ENCODE measurements around the gene BAZ1A. TPM values are rescaled to one million over a fixed set of nuclear protein-coding genes. Genes with fewer than 3 reads are reported as not detected.

BAZ1A gene
- total and polyA plus RNA-seq, 2 of the 8 experiments (the other 6 are each of a cell fraction or from before 2014, with no cell fraction given): 8.0 to 23.1 TPM

DNA sequence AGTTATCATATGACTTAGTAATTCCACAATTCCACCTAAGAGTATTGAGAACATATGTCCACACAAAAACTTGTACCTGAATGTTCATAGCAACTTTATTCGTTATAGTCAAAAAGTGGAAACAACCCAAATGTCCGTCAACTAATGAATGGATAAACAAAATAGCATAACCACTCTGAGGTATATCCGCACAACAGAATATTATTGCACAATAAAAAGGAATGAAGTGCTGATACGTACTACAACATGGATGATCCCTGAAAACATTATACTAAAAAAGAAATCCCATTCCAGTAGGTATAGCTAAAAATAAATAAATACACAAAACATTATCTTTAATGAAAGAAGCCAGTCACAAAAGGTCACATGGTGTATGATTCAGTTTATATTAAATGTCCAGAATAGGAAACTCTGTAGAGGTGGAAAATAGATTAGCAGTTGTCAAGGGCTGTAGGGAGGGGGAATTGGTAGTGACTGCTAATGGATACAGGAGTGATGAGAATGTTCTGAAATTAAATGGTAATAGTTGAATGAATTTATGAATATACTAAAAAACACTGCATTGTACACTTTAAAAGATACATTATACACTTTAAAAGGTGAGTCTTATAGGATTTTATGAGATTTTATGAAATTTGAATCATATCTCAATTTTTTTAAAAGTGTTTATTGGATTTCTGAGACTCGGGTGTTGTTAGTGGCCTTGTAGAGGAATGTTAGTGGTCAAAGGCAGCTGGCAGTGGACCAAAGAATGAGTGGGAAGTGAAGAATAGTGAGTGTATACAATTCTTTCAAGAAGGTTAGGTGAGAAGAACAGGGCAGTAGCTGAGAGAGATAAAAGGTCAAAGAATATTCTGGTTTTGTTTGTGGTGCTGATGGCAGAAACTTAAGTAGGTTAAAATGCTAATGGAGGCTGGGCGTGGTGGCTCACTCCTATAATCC, 36.3 kb upstream of the BAZ1A start:
- H3K4me1 ChIP-seq (replicated peaks in 1 of 4; ENCODE audit: control insufficient read depth in 3 of 4, insufficient read depth in 4 of 4, low read length in 3 of 4): no peaks in the 10 kb centered on the region
- H3K4me3 ChIP-seq (ENCODE audit: extremely low read depth in 1 of 4, insufficient read depth in 2 of 4, low read depth in 3 of 4, low read length in 4 of 4): no peak overlapping the region
- no peak for DNase-seq (ENCODE audit: low read depth in 1 of 2, low spot score in 2 of 2)
- WGBS, 2 experiments (ENCODE audit: extremely low coverage in 1 of 2, insufficient coverage in 1 of 2, insufficient read length in 1 of 2, insufficient replicate concordance in 2 of 2, low coverage in 1 of 2, low lambda C conversion rate in 2 of 2, missing lambda C conversion rate in 1 of 2): 88% methylated on average over 6 of the region's 6 CpGs; no CpG with 5 or more reads in 1 of the 2 experiments
- H2BK12ac ChIP-seq (ENCODE audit: low read depth, low read length): no peak overlapping the region
- no peak overlapping the region for H2AFZ ChIP-seq (ENCODE audit: low read length)
- H3K27ac ChIP-seq (ENCODE audit: low read depth, low read length): no peak overlapping the region
- no peak overlapping the region for H3K9ac ChIP-seq (replicated peaks in 1 of 4; ENCODE audit: extremely low read depth in 1 of 4, low read depth in 3 of 4, low read length in 3 of 4)
- H2BK15ac ChIP-seq (ENCODE audit: low read length): no peak overlapping the region
- no peaks in the 10 kb centered on the region for H3K79me2 ChIP-seq (ENCODE audit: control insufficient read depth in 1 of 2, insufficient read depth in 2 of 2, low read length in 2 of 2)
- FAIRE-seq: no peak
- CTCF ChIA-PET (ENCODE audit: partially characterized antibody): interaction anchor here (0.5 to 1.4 kb wide), 5 partner anchors 37 to 239 kb away, joined by 3 to 5 read pairs (median 3); no protein-coding TSS in a partner anchor
- no peaks in the 10 kb centered on the region for H3K23me2 ChIP-seq (ENCODE audit: low read depth, low read length)
- no peaks in the 10 kb centered on the region for H3K27me3 ChIP-seq (replicated peaks in 1 of 4; ENCODE audit: control insufficient read depth in 3 of 4, extremely low read depth in 1 of 4, insufficient read depth in 3 of 4, low read length in 3 of 4)
- no peak for TF ChIP-seq ATF2 (IDR thresholded peaks at IDR 0.05; ENCODE audit: low read length)
- no peak for TF ChIP-seq CREB1 (IDR thresholded peaks at IDR 0.05)
- no peak for TF ChIP-seq JUN (IDR thresholded peaks at IDR 0.05; ENCODE audit: low read depth, low read length)
- no peak for TF ChIP-seq EZH2 (IDR thresholded peaks at IDR 0.05; ENCODE audit: low read depth, low read length, severe bottlenecking)
- no peak overlapping the region for H2BK20ac ChIP-seq (ENCODE audit: low read length)
- H3K9me3 ChIP-seq (ENCODE audit: insufficient read depth in 2 of 2, low read depth in 1 of 2, low read length in 1 of 2): no peaks in the 10 kb centered on the region
- no peaks in the 10 kb centered on the region for H3K79me1 ChIP-seq (ENCODE audit: low read depth, low read length)
- H3K4ac ChIP-seq (replicated peaks; ENCODE audit: insufficient read length, low read depth, low read length): no peak overlapping the region
- no peaks in the 10 kb centered on the region for H3K36me3 ChIP-seq (ENCODE audit: control insufficient read depth in 2 of 4, insufficient read depth in 4 of 4, low read length in 3 of 4)
- H3K14ac ChIP-seq (ENCODE audit: insufficient read length): no peak overlapping the region
- no peak overlapping the region for H3K4me2 ChIP-seq (ENCODE audit: insufficient read depth in 1 of 2, low read depth in 2 of 2, low read length in 2 of 2)
- no peak overlapping the region for H4K91ac ChIP-seq (replicated peaks; ENCODE audit: insufficient read length, low read length)
- no peak overlapping the region for H4K5ac ChIP-seq (ENCODE audit: insufficient read length, low read depth, low read length)
- H2AK5ac ChIP-seq (ENCODE audit: low read depth, low read length): no peak overlapping the region
- H4K8ac ChIP-seq (ENCODE audit: extremely low read depth, insufficient read depth, low read length): no peak overlapping the region
- H3K56ac ChIP-seq (replicated peaks; ENCODE audit: insufficient read length, low read depth, low read length): no peak overlapping the region
- no peak overlapping the region for H2BK5ac ChIP-seq (ENCODE audit: low read depth, low read length)
- H2BK120ac ChIP-seq (replicated peaks; ENCODE audit: low read depth, low read length): no peak overlapping the region
- no peak overlapping the region for H3K18ac ChIP-seq (ENCODE audit: extremely low read depth, low read length)
- H4K20me1 ChIP-seq (replicated peaks in 1 of 2; ENCODE audit: control insufficient read depth in 1 of 2, insufficient read depth in 2 of 2, low read length in 2 of 2): no peaks in the 10 kb centered on the region
- no peak overlapping the region for H3K23ac ChIP-seq (ENCODE audit: insufficient read length)
- POLR2A ChIA-PET (ENCODE audit: partially characterized antibody): no interaction called here
